NCI-H446 treated with DMSO at 0.1 percent for 48 hours (cell line): Measurements from ENCODE around the gene DOK5.

Experiments
- DNase-seq: peaks from one replicate; lab custom pipeline; 2025; lab: John Stamatoyannopoulos, UW

Gene DOK5

GRCh38 chr20:54648421-54649142 is 173.2 kb downstream of the DOK5 start:
- DNase-seq: no peak

- peak; percentile 26 for DNase-seq
Observed at GRCh38 chr20:54649511-54649962, 174.1 kb downstream of the DOK5 start.

- no peak for DNase-seq
Observed at GRCh38 chr20:54650052-54650719, 174.8 kb downstream of the DOK5 start.

GRCh38 chr20:54651252-54651651 is 175.9 kb downstream of the DOK5 start:
- no peak for DNase-seq

GRCh38 chr20:54654450-54654849 is 179.1 kb downstream of the DOK5 start:
- no peak for DNase-seq

GRCh38 chr20:54657268-54657826 is 182.0 kb downstream of the DOK5 start:
- no peak for DNase-seq

GRCh38 chr20:54658525-54658924 is 183.1 kb downstream of the DOK5 start:
- no peak for DNase-seq

GRCh38 chr20:54661265-54661664 is 185.9 kb downstream of the DOK5 start:
- DNase-seq: no peak

GRCh38 chr20:54661880-54662465 is 186.6 kb downstream of the DOK5 start:
- no peak for DNase-seq

- no peak for DNase-seq
Observed at GRCh38 chr20:54665812-54666211, 190.4 kb downstream of the DOK5 start.

- peak; percentile 8 for DNase-seq
Observed at GRCh38 chr20:54668271-54669039, 193.1 kb downstream of the DOK5 start.

GRCh38 chr20:54669040-54669363 is 193.6 kb downstream of the DOK5 start:
- no peak for DNase-seq

GRCh38 chr20:54678253-54678652 is 202.9 kb downstream of the DOK5 start:
- DNase-seq: no peak

- DNase-seq: no peak
Observed at GRCh38 chr20:54680439-54680838, 205.0 kb downstream of the DOK5 start.

GRCh38 chr20:54680872-54681619 is 205.7 kb downstream of the DOK5 start:
- no peak for DNase-seq

- no peak for DNase-seq
Observed at GRCh38 chr20:54681869-54682268, 206.5 kb downstream of the DOK5 start.

- DNase-seq: no peak
Observed at GRCh38 chr20:54688476-54688875, 213.1 kb downstream of the DOK5 start.

GRCh38 chr20:54690323-54690722 is 214.9 kb downstream of the DOK5 start:
- no peak for DNase-seq

GRCh38 chr20:54691327-54691726 is 215.9 kb downstream of the DOK5 start:
- DNase-seq: no peak

GRCh38 chr20:54692168-54692887 is 216.9 kb downstream of the DOK5 start:
- DNase-seq: no peak

GRCh38 chr20:54694516-54694915 is 219.1 kb downstream of the DOK5 start:
- no peak for DNase-seq
